RPMI7951 (cell line): ENCODE measurements around the gene ITPK1. TPM values are rescaled to one million over a fixed set of nuclear protein-coding genes. Genes with fewer than 3 reads are reported as not detected.
A peak's percentile ranks its signal among the peaks of the same experiment; 100 is the strongest.

ENCODE experiments used
- DNase-seq: peaks from one replicate; pipeline ENCODE4 v3.0.0-alpha.2; 2012; ENCODE audit warnings: low read depth
- total RNA-seq: library from RNA; depleted of rRNA; stranded (reverse); fragments of >200 nt; shearing (Covaris generic); gene quantifications from 2 replicates; pipeline ENCODE4 v1.2.3, GENCODE V29; 2014

The ITPK1 gene
- total RNA-seq, 1 experiment from 2014 or later = 7.7 TPM

- DNase-seq = no peak
These were observed 105.1 kb downstream of the ITPK1 start for GRCh38 chr14:93010522-93011140.

GRCh38 chr14:93010130-93010499, 105.6 kb downstream of the ITPK1 start:
- DNase-seq = no peak

GRCh38 chr14:93009471-93010129, 106.1 kb downstream of the ITPK1 start:
- peak; percentile 79 for DNase-seq

- DNase-seq = peak; percentile 63
These were observed 107.3 kb downstream of the ITPK1 start for GRCh38 chr14:93008381-93008780.

GRCh38 chr14:93007225-93007997, 108.3 kb downstream of the ITPK1 start:
- DNase-seq = peak; percentile 72

- peak; percentile 34 for DNase-seq
These were observed 109.1 kb downstream of the ITPK1 start for GRCh38 chr14:93006567-93007051.

- no peak for DNase-seq
These were observed 109.9 kb downstream of the ITPK1 start for GRCh38 chr14:93005838-93006237.

GRCh38 chr14:93005135-93005813, 110.5 kb downstream of the ITPK1 start:
- no peak for DNase-seq

- no peak for DNase-seq
These were observed 111.0 kb downstream of the ITPK1 start for GRCh38 chr14:93004699-93005082.

GRCh38 chr14:93003945-93004698, 111.6 kb downstream of the ITPK1 start:
- DNase-seq = no peak

GRCh38 chr14:93002851-93003298, 112.8 kb downstream of the ITPK1 start:
- DNase-seq = no peak

GRCh38 chr14:93002049-93002448, 113.7 kb downstream of the ITPK1 start:
- DNase-seq = no peak

- no peak for DNase-seq
These were observed 116.8 kb downstream of the ITPK1 start for GRCh38 chr14:92998946-92999345.

- no peak for DNase-seq
These were observed 118.2 kb downstream of the ITPK1 start for GRCh38 chr14:92997343-92998061.

- no peak for DNase-seq
These were observed 120.1 kb downstream of the ITPK1 start for GRCh38 chr14:92995620-92996019.

GRCh38 chr14:92994942-92995341, 120.8 kb downstream of the ITPK1 start:
- DNase-seq = no peak

- no peak for DNase-seq
These were observed 121.5 kb downstream of the ITPK1 start for GRCh38 chr14:92994131-92994676.

- no peak for DNase-seq
These were observed 122.4 kb downstream of the ITPK1 start for GRCh38 chr14:92993302-92993701.

- DNase-seq = no peak
These were observed 124.2 kb downstream of the ITPK1 start for GRCh38 chr14:92991536-92991935.
